Vagina (tissue), 2 donors: Measurements from ENCODE around the gene LRRC8A. TPM values are rescaled to one million over a fixed set of nuclear protein-coding genes. Genes with fewer than 3 reads are reported as not detected.
"Not testable (repeated sequence)": the region's sequence is repeated elsewhere in the genome, so short reads cannot be mapped to it uniquely, and the experiment has no call there.

ENCODE experiments used
- DNase-seq, 2 donors: peaks; one replicate each; pipeline ENCODE4 v3.0.0-alpha.2; 2017; ENCODE audit errors: extremely low spot score in 2 of 2
- H3K27ac ChIP-seq: fragments of 200-600 bp; sonication (generic); one replicate; pipeline ENCODE4 v1.5.1; 2019
- H3K27me3 ChIP-seq: fragments of 200-600 bp; sonication (generic); one replicate; pipeline ENCODE4 v1.5.1; 2019
- H3K36me3 ChIP-seq, 2 donors: fragments of 200-600 bp; sonication (generic); one replicate each; pipeline ENCODE4 v1.5.1; 2017 to 2019
- H3K4me1 ChIP-seq: fragments of 200-600 bp; sonication (generic); one replicate; pipeline ENCODE4 v1.5.1; 2019
- H3K4me3 ChIP-seq, 2 donors: fragments of 200-600 bp; sonication (generic); 1 replicate in 1 of 2; 2 replicates in 1 of 2; pipeline ENCODE4 v1.5.1; 2016 to 2019
- H3K9me3 ChIP-seq: fragments of 200-600 bp; sonication (generic); one replicate; pipeline ENCODE4 v1.5.1; 2019
- CTCF ChIP-seq, 3 experiments: fragments of 450-650 bp in 2 of 3; fragments of 200-600 bp in 1 of 3; sonication (generic) in 1 of 3; IDR thresholded peaks; one replicate each; pipeline ENCODE4 v1.5.1; 2017 to 2019; ENCODE audit warnings: antibody characterized with exemption in 3 of 3, mild to moderate bottlenecking in 2 of 3, moderate library complexity in 2 of 3
- POLR2A ChIP-seq, 2 donors: fragments of 450-650 bp; IDR thresholded peaks; one replicate each; pipeline ENCODE4 v1.6.1; 2017; ENCODE audit warnings: antibody characterized with exemption in 2 of 2, mild to moderate bottlenecking in 2 of 2, moderate library complexity in 2 of 2
- POLR2AphosphoS5 ChIP-seq, 2 donors: sonication (generic); formaldehyde crosslinking; IDR thresholded peaks; one replicate each; pipeline ENCODE4 v1.9.0; 2017; ENCODE audit warnings: antibody characterized with exemption in 2 of 2, mild to moderate bottlenecking in 2 of 2, low read depth in 1 of 2; ENCODE audit not compliant: insufficient read depth in 1 of 2
- intact Hi-C: fragments of 100-400 bp; cut with DNase I; formaldehyde crosslinking; loops from one replicate; pipeline ENCODE4 v1.15.1; 2023
- total RNA-seq: library from RNA; depleted of rRNA; stranded (reverse); fragments of >200 nt; gene quantifications from one replicate; pipeline ENCODE4 v1.2.3, GENCODE V29; 2016

LRRC8A gene
- total RNA-seq, 1 donor from 2014 or later: 110 TPM

GRCh38 chr9:128838338-128838737, 43.6 kb upstream of the LRRC8A start:
- H3K36me3 ChIP-seq: peaks cover 0 to 8% of the 10 kb centered on the region in 2 donors
- H3K9me3 ChIP-seq: no peaks in the 10 kb centered on the region
- no peaks in the 10 kb centered on the region for H3K27me3 ChIP-seq
- H3K4me3 ChIP-seq: no peak overlapping the region
- intact Hi-C loops: no loop called here
- H3K4me1 ChIP-seq: no peaks in the 10 kb centered on the region
- TF ChIP-seq POLR2AphosphoS5 (IDR thresholded peaks at IDR 0.05; ENCODE audit: insufficient read depth in 1 of 2, low read depth in 1 of 2) (no peak), POLR2A (IDR thresholded peaks at IDR 0.05) (no peak), CTCF (IDR thresholded peaks at IDR 0.05) (no peak)
- DNase-seq: no peak
- H3K27ac ChIP-seq: no peak overlapping the region

GRCh38 chr9:128840524-128840923, 41.4 kb upstream of the LRRC8A start:
- Histone ChIP-seq H3K27me3 (no peaks in the 10 kb centered on the region), H3K36me3 (peaks cover 0 to 8% of the 10 kb centered on the region in 2 donors), H3K4me1 (no peaks in the 10 kb centered on the region), H3K4me3 (no peak overlapping the region), H3K9me3 (no peaks in the 10 kb centered on the region), H3K27ac (no peak overlapping the region)
- TF ChIP-seq POLR2A (IDR thresholded peaks at IDR 0.05) (no peak), POLR2AphosphoS5 (IDR thresholded peaks at IDR 0.05; ENCODE audit: insufficient read depth in 1 of 2, low read depth in 1 of 2) (no peak), CTCF (IDR thresholded peaks at IDR 0.05) (no peak)
- no peak for DNase-seq
- intact Hi-C loops: no loop called here

- intact Hi-C loops: no loop called here
- peaks cover 0 to 8% of the 10 kb centered on the region in 2 donors for H3K36me3 ChIP-seq
- no peaks in the 10 kb centered on the region for H3K27me3 ChIP-seq
- H3K4me3 ChIP-seq: no peak overlapping the region
- TF ChIP-seq POLR2AphosphoS5 (IDR thresholded peaks at IDR 0.05; ENCODE audit: insufficient read depth in 1 of 2, low read depth in 1 of 2) (no peak), CTCF (IDR thresholded peaks at IDR 0.05) (no peak), POLR2A (IDR thresholded peaks at IDR 0.05) (no peak)
- DNase-seq: no peak
- H3K9me3 ChIP-seq: no peaks in the 10 kb centered on the region
- peaks cover 5% of the 10 kb centered on the region for H3K4me1 ChIP-seq
- no peak overlapping the region for H3K27ac ChIP-seq
These were observed 40.0 kb upstream of the LRRC8A start for GRCh38 chr9:128841694-128842492.

- H3K4me1 ChIP-seq, H3K27me3 ChIP-seq, H3K9me3 ChIP-seq, intact Hi-C loops, H3K27ac ChIP-seq, H3K4me3 ChIP-seq, DNase-seq, H3K36me3 ChIP-seq: not testable (repeated sequence)
These were observed 38.8 kb upstream of the LRRC8A start for GRCh38 chr9:128843171-128843570.

- Histone ChIP-seq H3K36me3 (peaks cover 0 to 8% of the 10 kb centered on the region in 2 donors), H3K4me1 (peaks cover 5% of the 10 kb centered on the region), H3K4me3 (no peak overlapping the region), H3K27me3 (no peaks in the 10 kb centered on the region), H3K27ac (no peak overlapping the region), H3K9me3 (no peaks in the 10 kb centered on the region)
- no peak for TF ChIP-seq POLR2A (IDR thresholded peaks at IDR 0.05)
- intact Hi-C loops: no loop called here
- DNase-seq: no peak
These were observed 36.6 kb upstream of the LRRC8A start for GRCh38 chr9:128845186-128845931.

GRCh38 chr9:128846680-128847030, 35.3 kb upstream of the LRRC8A start:
- Histone ChIP-seq H3K4me1 (peaks cover 5% of the 10 kb centered on the region), H3K9me3 (no peaks in the 10 kb centered on the region), H3K36me3 (peaks cover 0 to 8% of the 10 kb centered on the region in 2 donors), H3K27ac (no peak overlapping the region), H3K4me3 (no peak overlapping the region), H3K27me3 (no peaks in the 10 kb centered on the region)
- intact Hi-C loops: no loop called here
- no peak for TF ChIP-seq POLR2AphosphoS5 (IDR thresholded peaks at IDR 0.05; ENCODE audit: insufficient read depth in 1 of 2, low read depth in 1 of 2)
- no peak for TF ChIP-seq CTCF (IDR thresholded peaks at IDR 0.05)
- TF ChIP-seq POLR2A (IDR thresholded peaks at IDR 0.05): no peak
- no peak for DNase-seq
